NCI-H2196 treated with DMSO at 0.1 percent for 48 hours (cell line): ENCODE measurements around the gene CCDC195.
"Not testable (repeated sequence)": the region's sequence is repeated elsewhere in the genome, so short reads cannot be mapped to it uniquely, and the experiment has no call there.

ENCODE experiments used
- DNase-seq: peaks from one replicate; lab custom pipeline; 2025; ENCODE audit not compliant: unreplicated experiment; lab: John Stamatoyannopoulos, UW

Gene CCDC195

GRCh38 chr2:224691563-224691962, 24.6 kb downstream of the CCDC195 start:
- DNase-seq = no peak

- DNase-seq = no peak
Measured at GRCh38 chr2:224690868-224691267, 25.3 kb downstream of the CCDC195 start.

- no peak for DNase-seq
Measured at GRCh38 chr2:224689539-224689938, 26.6 kb downstream of the CCDC195 start.

GRCh38 chr2:224688997-224689396, 27.2 kb downstream of the CCDC195 start:
- no peak for DNase-seq

- no peak for DNase-seq
Measured at GRCh38 chr2:224687156-224687555, 29.0 kb downstream of the CCDC195 start.

- no peak for DNase-seq
Measured at GRCh38 chr2:224685121-224685520, 31.0 kb downstream of the CCDC195 start.

GRCh38 chr2:224682134-224682533, 34.0 kb downstream of the CCDC195 start:
- no peak for DNase-seq

GRCh38 chr2:224671731-224672130, 44.4 kb downstream of the CCDC195 start:
- DNase-seq = no peak

GRCh38 chr2:224670203-224670602, 46.0 kb downstream of the CCDC195 start:
- DNase-seq = no peak

GRCh38 chr2:224669449-224669848, 46.7 kb downstream of the CCDC195 start:
- DNase-seq = no peak

- no peak for DNase-seq
Measured at GRCh38 chr2:224668123-224668909, 47.8 kb downstream of the CCDC195 start.

- DNase-seq = no peak
Measured at GRCh38 chr2:224666951-224667553, 49.1 kb downstream of the CCDC195 start.

GRCh38 chr2:224663322-224663721, 52.8 kb downstream of the CCDC195 start:
- DNase-seq = not testable (repeated sequence)

- not testable (repeated sequence) for DNase-seq
Measured at GRCh38 chr2:224661708-224662107, 54.5 kb downstream of the CCDC195 start.

GRCh38 chr2:224659714-224660113, 56.5 kb downstream of the CCDC195 start:
- no peak for DNase-seq

- DNase-seq = no peak
Measured at GRCh38 chr2:224658780-224659405, 57.3 kb downstream of the CCDC195 start.

GRCh38 chr2:224657349-224657748, 58.8 kb downstream of the CCDC195 start:
- DNase-seq = no peak

- DNase-seq = no peak
Measured at GRCh38 chr2:224655006-224655537, 61.1 kb downstream of the CCDC195 start.
